Fibroblast of lung (primary cell): Measurements from ENCODE around the gene MT1A. TPM values are rescaled to one million over a fixed set of nuclear protein-coding genes. Genes with fewer than 3 reads are reported as not detected.

ENCODE experiments used
- DNase-seq, 2 donors: peaks; one replicate each; pipeline versions ENCODE4 v3.0.0 to v3.0.0-alpha.2; 2010; ENCODE audit warnings: low read depth in 2 of 2
- H2AFZ ChIP-seq: 2 replicates; pipeline ENCODE4 v1.5.1; 2012; ENCODE audit warnings: low read length, control low read depth, inconsistent platforms
- H3K27ac ChIP-seq: 2 replicates; pipeline ENCODE4 v1.5.1; 2011; ENCODE audit warnings: low read length, control low read depth; ENCODE audit not compliant: insufficient read depth
- H3K27me3 ChIP-seq: 2 replicates; pipeline ENCODE4 v1.5.1; 2011; ENCODE audit warnings: mild to moderate bottlenecking, low read length; ENCODE audit not compliant: control insufficient read depth, insufficient read depth
- H3K36me3 ChIP-seq: 2 replicates; pipeline ENCODE4 v1.5.1; 2011; ENCODE audit warnings: low read length; ENCODE audit not compliant: control insufficient read depth, insufficient read depth
- H3K4me1 ChIP-seq: 2 replicates; pipeline ENCODE4 v1.5.1; 2011; ENCODE audit warnings: low read length; ENCODE audit not compliant: control insufficient read depth, insufficient read depth; ENCODE audit errors: extremely low read depth
- H3K4me2 ChIP-seq: 2 replicates; pipeline ENCODE4 v1.5.1; 2011; ENCODE audit warnings: low read length, control low read depth; ENCODE audit not compliant: insufficient read depth; ENCODE audit errors: extremely low read depth
- H3K4me3 ChIP-seq, 4 experiments: fragments of 200-600 bp in 1 of 4; sonication (generic) in 1 of 4; replicated peaks in 1 of 4; 2 replicates each; pipeline ENCODE4 v1.5.1; 2011 to 2016; ENCODE audit warnings: low read length in 4 of 4, low read depth in 3 of 4, mild to moderate bottlenecking in 3 of 4, control low read depth in 2 of 4, inconsistent platforms in 1 of 4, mixed read lengths in 1 of 4; ENCODE audit not compliant: insufficient read depth in 1 of 4; ENCODE audit errors: control extremely low read depth in 1 of 4
- H3K79me2 ChIP-seq: 2 replicates; pipeline ENCODE4 v1.5.1; 2012; ENCODE audit warnings: mild to moderate bottlenecking, low read length, inconsistent platforms; ENCODE audit not compliant: control insufficient read depth, insufficient read depth
- H3K9ac ChIP-seq: 2 replicates; pipeline ENCODE4 v1.5.1; 2011; ENCODE audit warnings: mild to moderate bottlenecking, low read length, control low read depth; ENCODE audit not compliant: insufficient read depth
- H3K9me3 ChIP-seq: 2 replicates; pipeline ENCODE4 v1.5.1; 2012; ENCODE audit warnings: low read depth, low read length; ENCODE audit not compliant: control insufficient read depth, insufficient read depth
- H4K20me1 ChIP-seq: 2 replicates; pipeline ENCODE4 v1.5.1; 2011; ENCODE audit warnings: low read length; ENCODE audit not compliant: control insufficient read depth, insufficient read depth; ENCODE audit errors: extremely low read depth
- CTCF ChIP-seq, 2 donors: IDR thresholded peaks in 1 of 2; conservative IDR thresholded peaks in 1 of 2; 1 replicate in 1 of 2; 2 replicates in 1 of 2; pipeline ENCODE4 v1.5.1; 2011 to 2012; ENCODE audit warnings: low read length in 2 of 2, control low read depth in 1 of 2, inconsistent platforms in 1 of 2, low read depth in 1 of 2, mild to moderate bottlenecking in 1 of 2
- EZH2 ChIP-seq: IDR thresholded peaks from 2 replicates; pipeline ENCODE4 v1.5.1; 2012; ENCODE audit warnings: low read length, control low read depth, mild to moderate bottlenecking; ENCODE audit errors: missing control alignments
- polyA plus RNA-seq, 2 donors: library from polyadenylated mRNA; depleted of rRNA in 1 of 2; stranded (reverse) in 1 of 2; unstranded in 1 of 2; fragments of >200 nt; gene quantifications; 2 replicates each; pipeline ENCODE4 v1.2.1, GENCODE V29; 2011 to 2012; ENCODE audit warnings: missing spikeins in 1 of 2
- total RNA-seq: library from RNA; depleted of rRNA; stranded (reverse); fragments of >200 nt; gene quantifications from 2 replicates; pipeline ENCODE4 v1.2.1, GENCODE V29; 2014

The MT1A gene
- total and polyA plus RNA-seq, 2 donors (not counting 1 experiment from before 2014, with no cell fraction given): 2.9 to 5.3 TPM

- Histone ChIP-seq H3K9me3 (no peaks in the 10 kb centered on the region), H3K9ac (no peak overlapping the region), H4K20me1 (no peaks in the 10 kb centered on the region), H3K4me3 (no peak overlapping the region), H3K27ac (no peak overlapping the region), H3K79me2 (no peaks in the 10 kb centered on the region), H2AFZ (no peak overlapping the region), H3K36me3 (no peaks in the 10 kb centered on the region), H3K4me1 (no peaks in the 10 kb centered on the region), H3K4me2 (no peak overlapping the region), H3K27me3 (peaks cover 17% of the 10 kb centered on the region)
- DNase-seq: no peak
- TF ChIP-seq EZH2 (no peak), CTCF (conservative IDR thresholded peaks at IDR 0.05 in 1 of 2, IDR thresholded peaks at IDR 0.05 in 1 of 2; ENCODE audit: low read depth in 1 of 2, low read length in 2 of 2) (no peak)
Observed at GRCh38 chr16:56591377-56592060, 46.9 kb upstream of the MT1A start.

- Histone ChIP-seq H4K20me1 (no peaks in the 10 kb centered on the region), H3K9me3 (no peaks in the 10 kb centered on the region), H3K4me2 (no peak overlapping the region), H3K4me1 (no peaks in the 10 kb centered on the region), H3K27ac (no peak overlapping the region), H3K27me3 (peaks cover 10% of the 10 kb centered on the region), H3K9ac (no peak overlapping the region), H3K79me2 (no peaks in the 10 kb centered on the region), H3K36me3 (no peaks in the 10 kb centered on the region), H2AFZ (no peak overlapping the region), H3K4me3 (no peak overlapping the region)
- DNase-seq: no peak
- TF ChIP-seq EZH2: no peak
- no peak for TF ChIP-seq CTCF (conservative IDR thresholded peaks at IDR 0.05 in 1 of 2, IDR thresholded peaks at IDR 0.05 in 1 of 2; ENCODE audit: low read depth in 1 of 2, low read length in 2 of 2)
Observed at GRCh38 chr16:56593573-56594291, 44.7 kb upstream of the MT1A start.

- Histone ChIP-seq H3K36me3 (no peaks in the 10 kb centered on the region), H2AFZ (no peak overlapping the region), H3K4me1 (no peaks in the 10 kb centered on the region), H3K9me3 (no peaks in the 10 kb centered on the region), H3K79me2 (no peaks in the 10 kb centered on the region), H3K9ac (no peak overlapping the region), H4K20me1 (no peaks in the 10 kb centered on the region), H3K4me2 (no peak overlapping the region), H3K4me3 (no peak overlapping the region), H3K27ac (no peak overlapping the region), H3K27me3 (peaks cover 5% of the 10 kb centered on the region)
- TF ChIP-seq CTCF (conservative IDR thresholded peaks at IDR 0.05 in 1 of 2, IDR thresholded peaks at IDR 0.05 in 1 of 2; ENCODE audit: low read depth in 1 of 2, low read length in 2 of 2) (no peak), EZH2 (no peak)
- DNase-seq: no peak
Observed at GRCh38 chr16:56594292-56594619, 44.2 kb upstream of the MT1A start.
